AG04449 (cell line): Measurements from ENCODE around the gene PLCB1.

ENCODE experiments used
- CTCF ChIA-PET: fragments of 350-600 bp; formaldehyde crosslinking; extraction: SDS; loops from one replicate; lab custom pipeline; 2021; ENCODE audit warnings: antibody characterized with exemption; lab: Yijun Ruan, JAX
- POLR2A ChIA-PET: fragments of 400-600, 350-600 bp; formaldehyde crosslinking; extraction: SDS; loops from one replicate; lab custom pipeline; 2020; ENCODE audit warnings: antibody characterized with exemption, inconsistent platforms; lab: Yijun Ruan, JAX
- DNase-seq: peaks from one replicate; pipeline ENCODE4 v3.0.0-alpha.2; 2010; ENCODE audit warnings: low read depth, low spot score
- H3K4me3 ChIP-seq: 2 replicates; pipeline ENCODE4 v1.5.1; 2011; ENCODE audit warnings: low read depth, mild to moderate bottlenecking, control low read depth, low read length
- CTCF ChIP-seq: IDR thresholded peaks from one replicate; pipeline ENCODE4 v1.5.1; 2011; ENCODE audit warnings: mild to moderate bottlenecking, moderate library complexity, low read length, control low read depth, inconsistent platforms; ENCODE audit not compliant: insufficient read depth; ENCODE audit errors: missing control alignments

PLCB1 gene

DNA sequence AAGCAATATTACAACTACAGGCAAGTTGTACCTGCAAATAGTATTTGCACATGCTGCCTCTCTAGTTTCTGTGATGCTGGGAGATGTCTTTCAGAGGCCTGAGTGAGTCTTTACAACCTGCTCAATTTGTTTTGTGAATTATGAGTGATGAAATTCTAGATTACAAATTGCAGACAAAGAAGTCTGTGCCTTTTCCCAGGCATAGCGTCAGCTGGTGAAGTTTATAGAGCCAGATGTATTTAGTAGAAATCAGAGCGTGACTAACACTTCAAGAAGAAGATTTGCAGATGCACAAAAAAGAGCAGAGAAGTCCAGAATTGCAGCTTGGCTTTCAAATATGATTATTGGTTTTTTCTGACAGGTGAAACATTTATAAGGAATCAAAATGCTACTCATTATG, 289.9 kb downstream of the PLCB1 start:
- DNase-seq = no peak
- ChIA-PET CTCF (no interaction called here), POLR2A (no interaction called here)
- no peak for TF ChIP-seq CTCF
- H3K4me3 ChIP-seq = no peak overlapping the region

GRCh38 chr20:8423482-8423881, 291.4 kb downstream of the PLCB1 start:
- POLR2A ChIA-PET = no interaction called here
- DNase-seq = no peak
- TF ChIP-seq CTCF = no peak
- no peak overlapping the region for H3K4me3 ChIP-seq
- CTCF ChIA-PET = interaction anchor here (1.5 to 2.0 kb wide), 2 partner anchors 33 to 297 kb away, joined by 5 to 6 read pairs; no protein-coding TSS in a partner anchor

DNA sequence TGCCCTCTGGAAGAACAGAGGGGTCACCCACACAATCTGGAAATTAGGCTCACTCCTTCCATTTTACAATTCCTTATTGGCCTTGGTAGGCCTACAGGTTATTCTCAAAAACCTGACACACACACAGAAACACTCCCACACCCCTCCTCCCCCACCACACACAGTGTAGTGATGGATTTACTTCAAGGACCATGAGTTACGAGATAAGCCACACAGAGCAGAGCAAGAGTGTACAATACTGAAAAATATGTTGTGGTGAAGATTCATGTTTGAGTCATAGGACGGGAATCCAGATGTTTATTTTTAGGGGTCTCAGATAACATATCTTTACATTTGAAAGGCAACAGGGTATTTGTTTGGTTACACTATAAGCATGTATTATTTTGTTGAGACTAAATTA, 291.9 kb downstream of the PLCB1 start:
- CTCF ChIA-PET = interaction anchor here (2.0 kb wide), 1 partner anchor 34 kb away, joined by 6 read pairs; no protein-coding TSS in a partner anchor
- POLR2A ChIA-PET = no interaction called here
- TF ChIP-seq CTCF = no peak
- no peak overlapping the region for H3K4me3 ChIP-seq
- no peak for DNase-seq

GRCh38 chr20:8425016-8425415, 292.9 kb downstream of the PLCB1 start:
- no peak for DNase-seq
- ChIA-PET CTCF (no interaction called here), POLR2A (no interaction called here)
- no peak for TF ChIP-seq CTCF
- no peak overlapping the region for H3K4me3 ChIP-seq

DNA sequence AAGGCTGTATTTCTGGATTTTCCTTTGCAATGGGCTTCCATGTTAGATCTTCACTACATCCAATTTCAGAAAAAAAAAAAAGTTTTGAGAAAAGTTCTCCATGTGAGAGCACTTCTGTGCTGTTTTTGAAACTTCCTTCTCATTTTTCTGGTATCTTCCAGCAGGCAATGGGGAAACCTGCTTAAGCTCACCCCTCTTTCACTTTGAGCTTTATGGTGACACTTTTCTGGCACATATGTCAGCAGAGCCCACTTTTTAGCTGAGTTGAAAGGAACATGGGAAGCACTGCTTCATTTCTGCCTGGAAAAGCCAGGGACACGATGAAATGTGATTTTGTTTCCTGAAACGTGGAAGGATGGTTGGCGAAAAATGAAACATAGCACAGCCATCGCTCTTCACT, 293.7 kb downstream of the PLCB1 start:
- TF ChIP-seq CTCF = no peak
- no peak overlapping the region for H3K4me3 ChIP-seq
- ChIA-PET POLR2A (no interaction called here), CTCF (interaction anchor here (0.7 kb wide), 1 partner anchor 217 kb away, joined by 3 read pairs; no protein-coding TSS in a partner anchor)
- no peak for DNase-seq

- H3K4me3 ChIP-seq = no peak overlapping the region
- no peak for TF ChIP-seq CTCF
- DNase-seq = no peak
- ChIA-PET POLR2A (no interaction called here), CTCF (no interaction called here)
These were observed 295.5 kb downstream of the PLCB1 start for GRCh38 chr20:8427419-8428040.
